H1 (cell line): ENCODE measurements around the gene MED13. TPM values are rescaled to one million over a fixed set of nuclear protein-coding genes. Genes with fewer than 3 reads are reported as not detected.
A peak's percentile ranks its signal among the peaks of the same experiment; 100 is the strongest.

ENCODE experiments used
- CTCF ChIA-PET: fragments of 300-600 bp; sonication (Branson Sonifier 250); formaldehyde crosslinking; loops from one replicate; lab custom pipeline; 2021; ENCODE audit not compliant: partially characterized antibody; lab: Charles Lee
- POLR2A ChIA-PET: fragments of 300-600 bp; sonication (Branson Sonifier 250); formaldehyde crosslinking; loops from one replicate; lab custom pipeline; 2021; ENCODE audit warnings: inconsistent platforms; ENCODE audit not compliant: partially characterized antibody; lab: Charles Lee
- DNase-seq, 2 experiments: peaks; one replicate each; pipeline versions ENCODE4 v3.0.0 to v3.0.0-alpha.2; 2010 to 2022; ENCODE audit warnings: low spot score in 2 of 2, low read depth in 1 of 2, mixed read lengths in 1 of 2
- FAIRE-seq: peaks from 2 replicates; lab custom pipeline; 2011; peaks lifted over from hg19 to GRCh38; lab: Jason Lieb, UNC
- H2AFZ ChIP-seq: 2 replicates; pipeline ENCODE4 v1.8.1; 2012; ENCODE audit warnings: low read length, inconsistent platforms
- H2AK5ac ChIP-seq: 2 replicates; pipeline ENCODE4 v1.6.1; 2013; ENCODE audit warnings: low read depth, low read length
- H2BK120ac ChIP-seq: replicated peaks from 2 replicates; pipeline ENCODE3; 2013; ENCODE audit warnings: low read depth, low read length, inconsistent platforms
- H2BK12ac ChIP-seq: 2 replicates; pipeline ENCODE4 v1.6.1; 2013; ENCODE audit warnings: low read depth, low read length
- H2BK15ac ChIP-seq: 2 replicates; pipeline ENCODE4 v1.6.1; 2013; ENCODE audit warnings: low read length
- H2BK20ac ChIP-seq: 2 replicates; pipeline ENCODE4 v1.6.1; 2013; ENCODE audit warnings: low read length
- H2BK5ac ChIP-seq: 2 replicates; pipeline ENCODE4 v1.6.1; 2013; ENCODE audit warnings: low read depth, low read length
- H3K14ac ChIP-seq: 2 replicates; pipeline ENCODE4 v1.6.1; 2013; ENCODE audit warnings: inconsistent platforms; ENCODE audit not compliant: insufficient read length
- H3K18ac ChIP-seq: 2 replicates; pipeline ENCODE4 v1.6.1; 2013; ENCODE audit warnings: low read length; ENCODE audit errors: extremely low read depth
- H3K23ac ChIP-seq: 2 replicates; pipeline ENCODE4 v1.6.1; 2013; ENCODE audit warnings: inconsistent platforms; ENCODE audit not compliant: insufficient read length
- H3K23me2 ChIP-seq: 2 replicates; pipeline ENCODE4 v1.6.1; 2013; ENCODE audit warnings: low read depth, low read length
- H3K27ac ChIP-seq: 2 replicates; pipeline ENCODE4 v1.6.1; 2011; ENCODE audit warnings: low read depth, low read length, inconsistent platforms
- H3K27me3 ChIP-seq, 4 experiments: replicated peaks in 1 of 4; 1 replicate in 1 of 4; 2 replicates in 3 of 4; pipeline versions ENCODE4 v1.6.1 to v1.8.1; 2011 to 2013; ENCODE audit warnings: low read length in 3 of 4, mild to moderate bottlenecking in 3 of 4, inconsistent platforms in 2 of 4, mixed read lengths in 2 of 4, moderate library complexity in 1 of 4; ENCODE audit not compliant: control insufficient read depth in 3 of 4, insufficient read depth in 3 of 4; ENCODE audit errors: extremely low read depth in 1 of 4
- H3K36me3 ChIP-seq, 4 experiments: 2 replicates each; pipeline versions ENCODE4 v1.6.1 to v1.8.1; 2011 to 2013; ENCODE audit warnings: mild to moderate bottlenecking in 4 of 4, low read length in 3 of 4, moderate library complexity in 2 of 4, control low read depth in 1 of 4, inconsistent platforms in 1 of 4; ENCODE audit not compliant: insufficient read depth in 4 of 4, control insufficient read depth in 2 of 4
- H3K4ac ChIP-seq: replicated peaks from 2 replicates; pipeline ENCODE3; 2013; ENCODE audit warnings: low read length, low read depth, mixed read lengths, inconsistent platforms; ENCODE audit not compliant: insufficient read length
- H3K4me1 ChIP-seq, 4 experiments: replicated peaks in 1 of 4; 1 replicate in 1 of 4; 2 replicates in 3 of 4; pipeline versions ENCODE4 v1.6.1 to v1.8.1; 2011 to 2013; ENCODE audit warnings: low read length in 3 of 4, inconsistent platforms in 2 of 4, mixed read lengths in 1 of 4; ENCODE audit not compliant: insufficient read depth in 4 of 4, control insufficient read depth in 3 of 4
- H3K4me2 ChIP-seq, 2 experiments: 2 replicates each; pipeline versions ENCODE4 v1.6.1 to v1.8.1; 2011 to 2013; ENCODE audit warnings: low read depth in 2 of 2, low read length in 2 of 2, control low read depth in 1 of 2, inconsistent platforms in 1 of 2, mild to moderate bottlenecking in 1 of 2; ENCODE audit not compliant: insufficient read depth in 1 of 2
- H3K4me3 ChIP-seq, 4 experiments: fragments of 200-600, 300-600 bp in 1 of 4; sonication (generic), shearing (Covaris generic), sonication (Bioruptor Twin) in 1 of 4; 2 replicates each; pipeline versions ENCODE4 v1.5.1 to v1.8.1; 2011 to 2016; ENCODE audit warnings: low read length in 4 of 4, low read depth in 3 of 4, control low read depth in 2 of 4, inconsistent platforms in 2 of 4, mild to moderate bottlenecking in 2 of 4, mixed read lengths in 1 of 4, moderate library complexity in 1 of 4; ENCODE audit not compliant: insufficient read depth in 2 of 4; ENCODE audit errors: extremely low read depth in 1 of 4
- H3K56ac ChIP-seq: replicated peaks from 2 replicates; pipeline ENCODE3; 2013; ENCODE audit warnings: low read depth, mild to moderate bottlenecking, mixed read lengths, low read length, inconsistent platforms; ENCODE audit not compliant: insufficient read length
- H3K79me1 ChIP-seq: 2 replicates; pipeline ENCODE4 v1.6.1; 2013; ENCODE audit warnings: low read depth, low read length, control low read depth
- H3K79me2 ChIP-seq, 2 experiments: 2 replicates each; pipeline versions ENCODE4 v1.6.1 to v1.8.1; 2012 to 2013; ENCODE audit warnings: low read length in 2 of 2, mild to moderate bottlenecking in 2 of 2, inconsistent platforms in 1 of 2; ENCODE audit not compliant: insufficient read depth in 2 of 2, control insufficient read depth in 1 of 2
- H3K9ac ChIP-seq, 4 experiments: replicated peaks in 1 of 4; 1 replicate in 1 of 4; 2 replicates in 3 of 4; pipeline versions ENCODE4 v1.6.1 to v1.8.1; 2011 to 2013; ENCODE audit warnings: low read depth in 3 of 4, low read length in 3 of 4, control low read depth in 2 of 4, mild to moderate bottlenecking in 2 of 4, moderate library complexity in 2 of 4, inconsistent platforms in 1 of 4; ENCODE audit errors: extremely low read depth in 1 of 4
- H3K9me3 ChIP-seq, 2 experiments: 2 replicates each; pipeline versions ENCODE4 v1.6.1 to v1.8.1; 2012 to 2013; ENCODE audit warnings: mild to moderate bottlenecking in 2 of 2, moderate library complexity in 2 of 2, control low read depth in 1 of 2, inconsistent platforms in 1 of 2, low read depth in 1 of 2, low read length in 1 of 2, mixed read lengths in 1 of 2; ENCODE audit not compliant: insufficient read depth in 2 of 2
- H4K20me1 ChIP-seq, 2 experiments: replicated peaks in 1 of 2; 2 replicates each; pipeline versions ENCODE3 to v1.8.1; 2011 to 2013; ENCODE audit warnings: inconsistent platforms in 2 of 2, low read length in 2 of 2, mild to moderate bottlenecking in 1 of 2; ENCODE audit not compliant: insufficient read depth in 2 of 2, control insufficient read depth in 1 of 2
- H4K5ac ChIP-seq: 2 replicates; pipeline ENCODE4 v1.6.1; 2013; ENCODE audit warnings: low read length, low read depth, mixed read lengths, inconsistent platforms; ENCODE audit not compliant: insufficient read length
- H4K8ac ChIP-seq: 2 replicates; pipeline ENCODE4 v1.8.0; 2013; ENCODE audit warnings: mild to moderate bottlenecking, moderate library complexity, low read length, inconsistent platforms; ENCODE audit not compliant: insufficient read depth; ENCODE audit errors: extremely low read depth
- H4K91ac ChIP-seq: replicated peaks from 2 replicates; pipeline ENCODE3; 2013; ENCODE audit warnings: low read length, mixed read lengths, inconsistent platforms; ENCODE audit not compliant: insufficient read length
- HDAC2 ChIP-seq, 2 experiments: fragments of 300-600 bp in 1 of 2; sonication (generic) in 1 of 2; IDR thresholded peaks; 2 replicates each; pipeline ENCODE4 v1.6.1; 2011 to 2012; ENCODE audit warnings: low read depth in 2 of 2, low read length in 2 of 2, mild to moderate bottlenecking in 2 of 2, moderate library complexity in 2 of 2, borderline replicate concordance in 1 of 2, inconsistent platforms in 1 of 2
- KDM1A ChIP-seq: fragments of 200-600, 300-600 bp; sonication (generic); IDR thresholded peaks from 2 replicates; pipeline ENCODE4 v1.7.1; 2016; ENCODE audit warnings: mild to moderate bottlenecking, low read length, borderline replicate concordance
- POLR2AphosphoS5 ChIP-seq: IDR thresholded peaks from 2 replicates; pipeline ENCODE4 v1.6.1; 2011; ENCODE audit warnings: low read depth, low read length
- RAD21 ChIP-seq, 2 experiments: IDR thresholded peaks in 1 of 2; conservative IDR thresholded peaks in 1 of 2; 2 replicates each; pipeline ENCODE4 v1.6.1; 2011; ENCODE audit warnings: low read depth in 2 of 2, low read length in 2 of 2, improper control_type of control experiment in 1 of 2, inconsistent platforms in 1 of 2, mild to moderate bottlenecking in 1 of 2, moderate library complexity in 1 of 2
- RBBP5 ChIP-seq: IDR thresholded peaks from 2 replicates; pipeline ENCODE4 v1.7.1; 2012; ENCODE audit warnings: low read depth, mild to moderate bottlenecking, inconsistent platforms, low read length, moderate library complexity, borderline replicate concordance
- SIRT6 ChIP-seq: IDR thresholded peaks from one replicate; pipeline ENCODE4 v1.7.1; 2012; ENCODE audit warnings: low read length, inconsistent platforms
- SP1 ChIP-seq: IDR thresholded peaks from 2 replicates; pipeline ENCODE4 v1.6.1; 2011; ENCODE audit warnings: low read depth, low read length
- WGBS, 2 experiments: shearing (Covaris generic) in 1 of 2; methylation state at CpG; one replicate each; pipeline versions ENCODE4 v1.1.6 to v1.1.7; 2013 to 2015; ENCODE audit warnings: low lambda C conversion rate in 2 of 2, mixed read lengths in 2 of 2, inconsistent platforms in 1 of 2, low coverage in 1 of 2, missing lambda C conversion rate in 1 of 2; ENCODE audit not compliant: insufficient replicate concordance in 2 of 2, insufficient coverage in 1 of 2, insufficient read length in 1 of 2; ENCODE audit errors: extremely low coverage in 1 of 2, missing lambda C conversion rate in 1 of 2; 5-methylcytosine and 5-hydroxymethylcytosine counted together
- polyA plus RNA-seq, 7 experiments: library from polyadenylated mRNA; depleted of rRNA in 3 of 7; stranded (reverse) in 5 of 7; unstranded in 2 of 7; fragments of >200 nt in 5 of 7; fragments of 200-250 nt in 2 of 7; gene quantifications; 1 replicate in 5 of 7; 2 replicates in 1 of 7; 4 replicates in 1 of 7; pipeline versions ENCODE4 v1.2.1 to v1.2.3, GENCODE V29; 2011 to 2013; ENCODE audit warnings: missing spikeins in 2 of 7, mixed read lengths in 2 of 7
- total RNA-seq: library from RNA; stranded (reverse); fragmentation: NEBNext Ultra II Directional; extraction: Animal tissue kit (Norgen Biotek cat#: 25700); gene quantifications from 2 replicates; pipeline ENCODE4 v1.2.1, GENCODE V29; 2021
- TF ChIP-seq, protein P1 (sequence below): IDR thresholded peaks from 2 replicates; pipeline ENCODE4 v1.6.1; 2012; ENCODE audit warnings: low read length, inconsistent platforms

The MED13 gene
- total and polyA plus RNA-seq, 2 of the 8 experiments (the other 6 are each of a cell fraction or from before 2014, with no cell fraction given), result 11.3 to 44.8 TPM

DNA sequence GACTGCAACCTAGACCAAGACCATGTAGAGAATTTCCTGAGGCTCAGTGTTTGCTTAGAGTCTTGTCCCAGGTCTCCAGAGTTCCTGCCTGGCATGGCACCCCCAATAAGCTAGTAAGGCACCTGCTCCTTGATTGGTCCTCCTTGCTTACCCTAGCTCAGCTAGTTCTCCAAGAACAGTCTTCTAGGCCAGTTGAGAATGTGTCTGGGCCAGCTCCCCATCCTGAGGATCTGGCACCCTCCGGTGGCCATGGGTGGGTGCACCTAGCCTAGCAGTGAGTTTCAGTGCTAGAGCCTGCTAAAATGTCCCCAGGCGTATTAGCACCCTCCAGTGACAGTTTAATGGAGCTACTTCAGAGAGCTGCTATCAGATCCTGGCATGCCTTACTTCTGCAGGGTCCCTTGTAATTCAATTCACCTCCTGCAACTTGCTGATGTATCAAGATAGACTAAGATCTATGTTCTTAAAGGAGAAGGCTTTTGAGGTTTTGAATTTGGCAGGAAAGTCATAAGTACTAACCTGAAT, 44.4 kb upstream of the MED13 start:
- Histone ChIP-seq H3K27me3 (no peaks in the 10 kb centered on the region), H3K4me3 (no peak overlapping the region), H3K79me2 (no peaks in the 10 kb centered on the region), H3K4me2 (no peak overlapping the region), H3K79me1 (no peaks in the 10 kb centered on the region), H3K23me2 (no peaks in the 10 kb centered on the region), H3K56ac (no peak overlapping the region), H2BK15ac (no peak overlapping the region), H3K9me3 (no peaks in the 10 kb centered on the region), H2AK5ac (no peak overlapping the region), H3K9ac (no peak overlapping the region), H3K14ac (no peak overlapping the region), H2BK20ac (no peak overlapping the region), H2BK12ac (no peak overlapping the region), H3K23ac (no peak overlapping the region), H4K91ac (no peak overlapping the region), H3K4ac (no peak overlapping the region), H3K27ac (no peak overlapping the region), H4K20me1 (no peaks in the 10 kb centered on the region), H3K18ac (no peak overlapping the region), H2BK120ac (no peak overlapping the region), H4K8ac (no peak overlapping the region), H3K4me1 (peaks cover 0 to 8% (median 0%) of the 10 kb centered on the region in 4 experiments; a peak in 2 of 7 replicates), H4K5ac (no peak overlapping the region), H2AFZ (no peak overlapping the region), H3K36me3 (no peaks in the 10 kb centered on the region), H2BK5ac (no peak overlapping the region)
- DNase-seq (peak; percentile 77 to 80), FAIRE-seq (peak; percentile 81)
- CTCF ChIA-PET, result interaction anchor here (0.5 to 3.0 kb wide), 44 partner anchors 8 to 494 kb away, joined by 3 to 25 read pairs (median 4); no protein-coding TSS in a partner anchor
- POLR2A ChIA-PET, result interaction anchor here (0.9 to 1.6 kb wide), 3 partner anchors 44 to 50 kb away, joined by 3 to 5 read pairs (median 4); no protein-coding TSS in a partner anchor
- 32% methylated on average over 2 of the region's 2 CpGs; no CpG with 5 or more reads in 1 of the 2 experiments for WGBS, 2 experiments
- TF ChIP-seq, protein P1, sequence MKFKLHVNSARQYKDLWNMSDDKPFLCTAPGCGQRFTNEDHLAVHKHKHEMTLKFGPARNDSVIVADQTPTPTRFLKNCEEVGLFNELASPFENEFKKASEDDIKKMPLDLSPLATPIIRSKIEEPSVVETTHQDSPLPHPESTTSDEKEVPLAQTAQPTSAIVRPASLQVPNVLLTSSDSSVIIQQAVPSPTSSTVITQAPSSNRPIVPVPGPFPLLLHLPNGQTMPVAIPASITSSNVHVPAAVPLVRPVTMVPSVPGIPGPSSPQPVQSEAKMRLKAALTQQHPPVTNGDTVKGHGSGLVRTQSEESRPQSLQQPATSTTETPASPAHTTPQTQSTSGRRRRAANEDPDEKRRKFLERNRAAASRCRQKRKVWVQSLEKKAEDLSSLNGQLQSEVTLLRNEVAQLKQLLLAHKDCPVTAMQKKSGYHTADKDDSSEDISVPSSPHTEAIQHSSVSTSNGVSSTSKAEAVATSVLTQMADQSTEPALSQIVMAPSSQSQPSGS, result no peak
- TF ChIP-seq SIRT6, result no peak
- no peak for TF ChIP-seq RBBP5
- no peak for TF ChIP-seq POLR2AphosphoS5
- no peak for TF ChIP-seq KDM1A
- no peak for TF ChIP-seq HDAC2 (IDR thresholded peaks at IDR 0.05; ENCODE audit: borderline replicate concordance in 1 of 2, low read depth in 2 of 2, low read length in 2 of 2)
- TF ChIP-seq SP1, result no peak
- peak; percentile 99 to 100 for TF ChIP-seq RAD21 (IDR thresholded peaks at IDR 0.05 in 1 of 2, conservative IDR thresholded peaks at IDR 0.05 in 1 of 2; ENCODE audit: low read depth in 2 of 2, low read length in 2 of 2)
